Heart left ventricle (tissue), 13 donors: Measurements from ENCODE around the gene OR52I2.

Experiments used
- POLR2A ChIP-seq, 2 donors: fragments of 450-650 bp; IDR thresholded peaks; one replicate each; pipeline ENCODE4 v1.6.1; 2017; ENCODE audit warnings: antibody characterized with exemption in 2 of 2, mild to moderate bottlenecking in 2 of 2, moderate library complexity in 2 of 2
- TF ChIP-seq, protein P1 (sequence below), 12 donors: fragments of 200-600 bp; sonication (generic) in 4 of 12; IDR thresholded peaks; one replicate each; pipeline versions ENCODE4 v1.5.0 to v1.8.0; 2018 to 2022; ENCODE audit warnings: antibody characterized with exemption in 12 of 12, mild to moderate bottlenecking in 5 of 12
- donor health status: ischemic (EF 13 %, LVEDD 7.1; RV severe dilation, severe dysfunction).
- donor health status: DM: no; HTN: yes; CAD: no.
- donor health status: DM: no; HTN: no; CAD: no.
- donor health status: ischemic (EF 25% LVEDD 6.9; RV normal size, moderate dysfunction).
- donor health status: ischemic (EF 25% LVEDD 5.7; RV mildly dilated, moderate dysfunction).
- donor health status: ischemic (EF 35%, LVEDD 5.7; RV mildly dilated, moderate dysfunction).
- donor health status: nonischemic (EF 11% LVEDD 7.7; RV severe dilation, severe dysfunction).
- donor health status: DM: yes; HTN: yes; CAD: no.
- donor health status: PGD.
- donor health status: ischemic (EF 29% LVEDD 5.4; RV normal size, mild dysfunction).
- donor health status: nonischemic (EF 23%, LVEDD 6.1; RV moderate dilation, normal function).

DNA sequence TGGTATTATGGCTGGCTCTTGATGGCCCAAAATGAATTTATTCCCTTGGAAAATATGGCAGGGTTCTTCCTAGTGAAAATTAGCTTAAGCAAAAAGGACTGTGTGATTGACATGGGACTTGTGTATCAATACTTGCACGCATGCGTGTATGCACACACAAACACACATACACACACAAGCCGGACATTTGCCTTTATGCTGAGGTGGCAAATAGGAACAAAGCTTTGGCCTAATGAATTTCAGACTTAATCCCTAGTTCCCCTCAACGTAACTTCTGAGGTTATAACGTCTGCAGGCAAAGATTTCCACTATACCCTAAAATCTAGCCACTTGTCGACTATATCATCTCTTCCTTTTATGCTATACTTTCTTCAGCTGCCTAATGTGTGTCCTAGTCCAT lies 2.9 kb upstream of the OR52I2 start:
- TF ChIP-seq, protein P1, sequence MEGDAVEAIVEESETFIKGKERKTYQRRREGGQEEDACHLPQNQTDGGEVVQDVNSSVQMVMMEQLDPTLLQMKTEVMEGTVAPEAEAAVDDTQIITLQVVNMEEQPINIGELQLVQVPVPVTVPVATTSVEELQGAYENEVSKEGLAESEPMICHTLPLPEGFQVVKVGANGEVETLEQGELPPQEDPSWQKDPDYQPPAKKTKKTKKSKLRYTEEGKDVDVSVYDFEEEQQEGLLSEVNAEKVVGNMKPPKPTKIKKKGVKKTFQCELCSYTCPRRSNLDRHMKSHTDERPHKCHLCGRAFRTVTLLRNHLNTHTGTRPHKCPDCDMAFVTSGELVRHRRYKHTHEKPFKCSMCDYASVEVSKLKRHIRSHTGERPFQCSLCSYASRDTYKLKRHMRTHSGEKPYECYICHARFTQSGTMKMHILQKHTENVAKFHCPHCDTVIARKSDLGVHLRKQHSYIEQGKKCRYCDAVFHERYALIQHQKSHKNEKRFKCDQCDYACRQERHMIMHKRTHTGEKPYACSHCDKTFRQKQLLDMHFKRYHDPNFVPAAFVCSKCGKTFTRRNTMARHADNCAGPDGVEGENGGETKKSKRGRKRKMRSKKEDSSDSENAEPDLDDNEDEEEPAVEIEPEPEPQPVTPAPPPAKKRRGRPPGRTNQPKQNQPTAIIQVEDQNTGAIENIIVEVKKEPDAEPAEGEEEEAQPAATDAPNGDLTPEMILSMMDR (IDR thresholded peaks at IDR 0.05), result no peak
- TF ChIP-seq POLR2A (IDR thresholded peaks at IDR 0.05), result no peak
